ENCODE data around the gene CLEC4M. TPM values are rescaled to one million over a fixed set of nuclear protein-coding genes. Genes with fewer than 3 reads are reported as not detected.

CLEC4M gene
- total and polyA plus RNA-seq, 7 donors: under 0.01 to 1.4 (median 0.82) TPM; not detected in 4

DNA sequence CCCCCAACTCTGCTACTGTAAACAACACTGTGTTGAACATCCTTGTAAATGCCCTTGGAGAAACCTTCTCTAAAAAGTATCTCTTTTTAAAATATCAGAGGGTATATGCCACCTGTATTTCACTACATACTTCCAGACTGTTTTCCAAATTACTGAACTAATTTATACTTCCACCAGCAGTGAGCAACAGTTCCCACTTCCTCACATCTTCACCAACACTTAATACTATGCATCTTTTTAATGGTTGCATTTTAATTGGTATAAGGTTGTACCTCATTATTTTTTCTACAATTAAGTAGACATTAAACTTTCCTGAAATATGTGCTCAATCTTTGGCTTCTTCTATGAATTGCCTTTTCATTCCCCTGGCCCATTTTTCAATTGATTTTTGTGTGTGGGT, 21.8 kb downstream of the CLEC4M start:
- no peak overlapping the region for H3K4me3 ChIP-seq
- H3K27me3 ChIP-seq: peaks cover 23 to 89% (median 41%) of the 10 kb centered on the region in 3 donors
- no peaks in the 10 kb centered on the region for H3K9me3 ChIP-seq
- no peak overlapping the region for H3K27ac ChIP-seq
- H3K4me1 ChIP-seq: peaks cover 0 to 10% (median 4%) of the 10 kb centered on the region in 4 donors
- no peaks in the 10 kb centered on the region for H3K36me3 ChIP-seq
- TF ChIP-seq POLR2AphosphoS5 (IDR thresholded peaks at IDR 0.05) (no peak), EP300 (IDR thresholded peaks at IDR 0.05) (no peak), POLR2A (IDR thresholded peaks at IDR 0.05) (no peak)
- TF ChIP-seq, protein P1, sequence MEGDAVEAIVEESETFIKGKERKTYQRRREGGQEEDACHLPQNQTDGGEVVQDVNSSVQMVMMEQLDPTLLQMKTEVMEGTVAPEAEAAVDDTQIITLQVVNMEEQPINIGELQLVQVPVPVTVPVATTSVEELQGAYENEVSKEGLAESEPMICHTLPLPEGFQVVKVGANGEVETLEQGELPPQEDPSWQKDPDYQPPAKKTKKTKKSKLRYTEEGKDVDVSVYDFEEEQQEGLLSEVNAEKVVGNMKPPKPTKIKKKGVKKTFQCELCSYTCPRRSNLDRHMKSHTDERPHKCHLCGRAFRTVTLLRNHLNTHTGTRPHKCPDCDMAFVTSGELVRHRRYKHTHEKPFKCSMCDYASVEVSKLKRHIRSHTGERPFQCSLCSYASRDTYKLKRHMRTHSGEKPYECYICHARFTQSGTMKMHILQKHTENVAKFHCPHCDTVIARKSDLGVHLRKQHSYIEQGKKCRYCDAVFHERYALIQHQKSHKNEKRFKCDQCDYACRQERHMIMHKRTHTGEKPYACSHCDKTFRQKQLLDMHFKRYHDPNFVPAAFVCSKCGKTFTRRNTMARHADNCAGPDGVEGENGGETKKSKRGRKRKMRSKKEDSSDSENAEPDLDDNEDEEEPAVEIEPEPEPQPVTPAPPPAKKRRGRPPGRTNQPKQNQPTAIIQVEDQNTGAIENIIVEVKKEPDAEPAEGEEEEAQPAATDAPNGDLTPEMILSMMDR (IDR thresholded peaks at IDR 0.05): no peak
- intact Hi-C loops (cut with DNase I): no loop called here
- DNase-seq: no peak

DNA sequence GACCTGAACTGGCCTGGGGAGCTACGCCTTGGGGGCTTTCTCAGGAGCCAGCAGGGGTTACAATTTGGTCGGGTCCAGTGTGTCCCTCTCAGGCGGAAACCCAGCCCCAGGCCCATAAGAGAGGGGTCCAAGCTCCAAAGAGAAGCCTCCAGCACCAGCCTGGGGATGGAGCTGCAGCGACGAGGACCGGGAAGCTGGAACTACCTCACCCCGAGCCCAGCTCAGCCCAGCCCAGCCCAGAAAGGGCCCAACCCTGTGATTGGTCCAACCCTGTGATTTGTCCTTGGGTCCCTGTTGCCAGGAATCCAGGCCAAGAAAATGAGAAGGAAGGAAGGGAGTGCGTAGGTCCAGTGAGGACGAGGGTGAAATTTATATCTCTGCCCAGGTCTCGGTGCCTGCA, 24.1 kb downstream of the CLEC4M start:
- Histone ChIP-seq H3K27ac (no peak overlapping the region), H3K4me3 (peak overlapping the region in 1 of 4 donors; percentile 16), H3K9me3 (no peaks in the 10 kb centered on the region), H3K27me3 (peaks cover 23 to 83% (median 44%) of the 10 kb centered on the region in 3 donors), H3K36me3 (no peaks in the 10 kb centered on the region), H3K4me1 (peaks cover 0 to 10% (median 4%) of the 10 kb centered on the region in 4 donors)
- DNase-seq: peak; percentile 71
- TF ChIP-seq, protein P1 (IDR thresholded peaks at IDR 0.05): no peak
- TF ChIP-seq POLR2A (IDR thresholded peaks at IDR 0.05): no peak
- intact Hi-C loops (cut with DNase I): no loop called here
- 12 to 21% methylated on average over 10 of the region's 10 CpGs for WGBS, 2 donors

DNA sequence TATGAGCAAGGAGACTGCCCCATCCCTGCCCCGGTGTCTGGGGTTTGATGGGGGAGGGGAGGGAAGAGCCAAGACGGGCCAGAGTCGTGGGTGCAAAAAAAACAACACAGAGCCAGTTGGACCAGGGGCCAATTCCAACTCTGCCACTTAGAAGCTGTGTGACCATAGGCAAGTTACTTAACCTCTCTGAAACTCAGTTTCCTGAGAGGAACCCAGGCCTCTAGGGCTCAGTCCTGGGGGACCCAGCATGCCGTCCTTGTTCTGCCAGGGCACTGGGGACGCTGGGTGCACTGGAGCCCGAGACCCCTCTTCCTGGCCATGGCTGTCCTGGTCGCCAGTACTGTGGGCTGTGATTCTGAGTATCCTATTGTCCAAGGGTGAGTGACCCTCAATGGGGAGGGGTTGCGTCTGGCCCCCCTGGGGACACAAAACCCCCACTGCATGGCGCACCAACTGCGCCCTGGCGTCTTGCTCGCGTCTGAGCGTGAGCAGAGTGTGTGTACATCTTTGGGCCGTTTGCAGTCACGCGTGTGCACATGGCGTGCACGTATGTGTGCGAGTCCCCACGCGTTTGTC, 24.6 kb downstream of the CLEC4M start:
- TF ChIP-seq, protein P1 (IDR thresholded peaks at IDR 0.05): no peak
- no peak for TF ChIP-seq EP300 (IDR thresholded peaks at IDR 0.05)
- no peak for TF ChIP-seq POLR2AphosphoS5 (IDR thresholded peaks at IDR 0.05)
- TF ChIP-seq POLR2A (IDR thresholded peaks at IDR 0.05): no peak
- peaks cover 0 to 10% (median 4%) of the 10 kb centered on the region in 4 donors for H3K4me1 ChIP-seq
- H3K36me3 ChIP-seq: no peaks in the 10 kb centered on the region
- peak overlapping the region in 2 of 4 donors; percentile 9 to 18 for H3K4me3 ChIP-seq
- H3K9me3 ChIP-seq: no peaks in the 10 kb centered on the region
- peaks cover 23 to 77% (median 44%) of the 10 kb centered on the region in 3 donors for H3K27me3 ChIP-seq
- 18 to 20% methylated on average over 22 of the region's 22 CpGs for WGBS, 2 donors
- H3K27ac ChIP-seq: no peak overlapping the region
- no peak for DNase-seq
- intact Hi-C loops (cut with DNase I): no loop called here

DNA sequence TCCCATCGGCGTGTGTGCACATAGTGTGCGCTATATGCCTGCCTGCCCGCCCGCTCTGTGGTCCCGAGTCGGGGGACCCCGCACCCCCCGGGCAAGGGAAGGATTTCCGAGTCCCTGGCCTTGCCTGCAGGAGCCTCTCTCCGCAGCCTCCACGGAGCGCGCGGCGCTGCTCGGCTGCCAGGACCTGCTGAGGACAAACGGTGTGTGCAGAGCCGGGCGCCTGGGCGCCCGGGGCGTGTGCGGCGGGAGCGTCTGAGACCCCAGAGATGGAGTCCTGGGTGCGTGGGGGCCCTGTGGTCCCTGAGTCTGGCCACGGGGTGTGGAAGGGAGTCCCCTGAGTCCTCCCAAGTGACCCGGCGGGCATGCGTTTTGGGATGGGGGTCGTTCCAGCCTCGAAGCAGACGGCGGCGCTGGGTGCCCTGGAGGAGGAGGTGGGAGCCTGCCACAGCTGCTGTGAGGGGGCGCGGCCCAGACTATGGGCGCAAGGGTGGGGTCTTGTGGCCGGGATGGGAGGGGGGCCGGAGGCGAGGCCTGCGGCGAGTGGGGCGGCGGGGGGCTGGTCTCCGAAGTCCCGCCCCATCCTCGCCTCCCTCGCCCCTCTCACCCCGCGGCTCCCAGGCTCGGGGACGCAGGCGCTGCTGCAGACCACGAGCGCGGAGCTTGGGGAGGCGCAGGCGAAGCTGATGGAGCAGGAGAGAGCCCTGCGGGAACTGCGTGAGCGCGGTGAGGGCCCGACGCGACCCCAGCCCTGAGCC, 25.3 kb downstream of the CLEC4M start:
- H3K27ac ChIP-seq: no peak overlapping the region
- peak overlapping the region in 2 of 4 donors; percentile 9 to 18 for H3K4me3 ChIP-seq

More for the DNA sequence above, 25.3 kb downstream of the CLEC4M start:
- intact Hi-C loops (cut with DNase I): no loop called here
- 4 to 10% methylated on average over 67 of the region's 67 CpGs for WGBS, 2 donors
- Histone ChIP-seq H3K9me3 (no peaks in the 10 kb centered on the region), H3K27me3 (peaks cover 23 to 71% (median 44%) of the 10 kb centered on the region in 3 donors), H3K36me3 (no peaks in the 10 kb centered on the region), H3K4me1 (peaks cover 0 to 10% (median 4%) of the 10 kb centered on the region in 4 donors)
- TF ChIP-seq, protein P1 (IDR thresholded peaks at IDR 0.05): no peak
- no peak for TF ChIP-seq EP300 (IDR thresholded peaks at IDR 0.05)
- TF ChIP-seq POLR2AphosphoS5 (IDR thresholded peaks at IDR 0.05): no peak
- no peak for TF ChIP-seq POLR2A (IDR thresholded peaks at IDR 0.05)
- no peak for DNase-seq
